ENCODE results near the gene ALK. TPM values are rescaled to one million over a fixed set of nuclear protein-coding genes. Genes with fewer than 3 reads are reported as not detected.

The ALK gene
- total RNA-seq, 1 donor from 2014 or later = 0.14 TPM

- no peaks in the 10 kb centered on the region for H3K9me3 ChIP-seq (replicated peaks)
- H3K27me3 ChIP-seq (ENCODE audit: low read depth) = peaks cover 32% of the 10 kb centered on the region
- no peak overlapping the region for H3K4me3 ChIP-seq
- no peak overlapping the region for H3K27ac ChIP-seq (replicated peaks)
- DNase-seq = no peak
- intact Hi-C loops (cut with micrococcal nuclease) = no loop called here
- H3K36me3 ChIP-seq = no peaks in the 10 kb centered on the region
- H3K4me1 ChIP-seq = no peaks in the 10 kb centered on the region
- TF ChIP-seq CTCF (IDR thresholded peaks at IDR 0.05; ENCODE audit: borderline replicate concordance) = no peak
These were observed 140.5 kb downstream of the ALK start for GRCh38 chr2:29780906-29781305.

- Histone ChIP-seq H3K36me3 (no peaks in the 10 kb centered on the region), H3K27ac (replicated peaks) (no peak overlapping the region), H3K4me3 (no peak overlapping the region), H3K9me3 (replicated peaks) (no peaks in the 10 kb centered on the region), H3K27me3 (ENCODE audit: low read depth) (peaks cover 18% of the 10 kb centered on the region), H3K4me1 (no peaks in the 10 kb centered on the region)
- DNase-seq = no peak
- intact Hi-C loops (cut with micrococcal nuclease) = no loop called here
- TF ChIP-seq CTCF (IDR thresholded peaks at IDR 0.05; ENCODE audit: borderline replicate concordance) = no peak
These were observed 144.2 kb downstream of the ALK start for GRCh38 chr2:29777161-29777560.

DNA sequence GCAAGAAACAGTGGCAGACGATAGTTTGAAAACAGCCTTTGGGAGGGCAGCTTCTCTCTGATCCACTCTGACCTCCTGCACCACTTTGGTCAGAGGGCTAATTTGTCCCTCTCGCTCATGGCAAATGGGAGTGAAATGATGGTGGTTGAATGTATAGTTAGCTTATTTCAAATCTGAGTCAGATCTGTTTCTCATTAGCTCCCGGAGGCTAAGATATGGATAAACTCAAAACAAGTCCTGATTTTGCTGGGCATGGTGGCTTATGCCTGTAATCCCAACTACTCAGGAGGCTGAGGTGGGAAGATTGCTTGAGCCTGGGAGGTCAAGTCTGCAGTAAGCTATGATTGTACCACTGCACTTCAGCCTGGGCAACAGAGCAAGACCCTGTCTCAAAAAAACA is 145.0 kb downstream of the ALK start:
- Histone ChIP-seq H3K27me3 (ENCODE audit: low read depth) (peaks cover 17% of the 10 kb centered on the region), H3K27ac (replicated peaks) (no peak overlapping the region), H3K4me1 (no peaks in the 10 kb centered on the region), H3K4me3 (no peak overlapping the region), H3K36me3 (no peaks in the 10 kb centered on the region), H3K9me3 (replicated peaks) (no peaks in the 10 kb centered on the region)
- no peak for DNase-seq
- intact Hi-C loops (cut with micrococcal nuclease) = no loop called here
- no peak for TF ChIP-seq CTCF (IDR thresholded peaks at IDR 0.05; ENCODE audit: borderline replicate concordance)

DNA sequence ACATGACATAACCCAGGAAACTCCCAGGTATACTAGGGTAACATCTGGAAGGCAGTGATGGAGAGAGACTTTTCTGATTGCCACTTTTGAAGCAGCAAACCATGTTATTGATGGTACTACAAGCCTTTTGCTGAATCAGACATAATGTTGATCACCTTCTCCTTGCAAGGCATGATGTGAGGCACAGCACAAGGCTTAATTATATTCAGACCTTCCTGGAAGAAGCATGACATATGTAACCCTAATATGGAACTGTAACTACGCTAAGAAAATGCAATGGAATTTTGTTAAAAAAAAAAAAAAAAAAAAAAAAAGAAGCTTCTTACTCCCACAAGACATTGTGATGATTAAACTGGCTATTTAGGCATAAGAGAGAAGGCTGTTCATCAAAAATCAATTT is 145.4 kb downstream of the ALK start:
- H3K9me3 ChIP-seq (replicated peaks) = no peaks in the 10 kb centered on the region
- intact Hi-C loops (cut with micrococcal nuclease) = no loop called here
- H3K27me3 ChIP-seq (ENCODE audit: low read depth) = peaks cover 17% of the 10 kb centered on the region
- no peak overlapping the region for H3K27ac ChIP-seq (replicated peaks)
- no peaks in the 10 kb centered on the region for H3K4me1 ChIP-seq
- no peaks in the 10 kb centered on the region for H3K36me3 ChIP-seq
- no peak for TF ChIP-seq CTCF (IDR thresholded peaks at IDR 0.05; ENCODE audit: borderline replicate concordance)
- no peak for DNase-seq
- H3K4me3 ChIP-seq = no peak overlapping the region

- TF ChIP-seq CTCF (IDR thresholded peaks at IDR 0.05; ENCODE audit: borderline replicate concordance) = no peak
- H3K27me3 ChIP-seq (ENCODE audit: low read depth) = peaks cover 24% of the 10 kb centered on the region
These were observed 146.8 kb downstream of the ALK start for GRCh38 chr2:29774624-29775023.

GRCh38 chr2:29770846-29771245 is 150.5 kb downstream of the ALK start:
- Histone ChIP-seq H3K4me3 (no peak overlapping the region), H3K9me3 (replicated peaks) (no peaks in the 10 kb centered on the region), H3K4me1 (no peaks in the 10 kb centered on the region), H3K27ac (replicated peaks) (no peak overlapping the region), H3K27me3 (ENCODE audit: low read depth) (peaks cover 45% of the 10 kb centered on the region), H3K36me3 (no peaks in the 10 kb centered on the region)
- intact Hi-C loops (cut with micrococcal nuclease) = no loop called here
- no peak for DNase-seq
- no peak for TF ChIP-seq CTCF (IDR thresholded peaks at IDR 0.05; ENCODE audit: borderline replicate concordance)

More at GRCh38 chr2:29774624-29775023, 146.8 kb downstream of the ALK start:
- DNase-seq = no peak
- Histone ChIP-seq H3K27ac (replicated peaks) (no peak overlapping the region), H3K4me3 (no peak overlapping the region), H3K4me1 (no peaks in the 10 kb centered on the region), H3K9me3 (replicated peaks) (no peaks in the 10 kb centered on the region), H3K36me3 (no peaks in the 10 kb centered on the region)
- intact Hi-C loops (cut with micrococcal nuclease) = no loop called here

Measured in left ventricle myocardium inferior (tissue), 1 donor.